ENCODE results near the gene DPP6. TPM values are rescaled to one million over a fixed set of nuclear protein-coding genes. Genes with fewer than 3 reads are reported as not detected.

DPP6 gene
- polyA plus RNA-seq, 1 of the 3 experiments (the other 2 are of a cell fraction): not detected

DNA sequence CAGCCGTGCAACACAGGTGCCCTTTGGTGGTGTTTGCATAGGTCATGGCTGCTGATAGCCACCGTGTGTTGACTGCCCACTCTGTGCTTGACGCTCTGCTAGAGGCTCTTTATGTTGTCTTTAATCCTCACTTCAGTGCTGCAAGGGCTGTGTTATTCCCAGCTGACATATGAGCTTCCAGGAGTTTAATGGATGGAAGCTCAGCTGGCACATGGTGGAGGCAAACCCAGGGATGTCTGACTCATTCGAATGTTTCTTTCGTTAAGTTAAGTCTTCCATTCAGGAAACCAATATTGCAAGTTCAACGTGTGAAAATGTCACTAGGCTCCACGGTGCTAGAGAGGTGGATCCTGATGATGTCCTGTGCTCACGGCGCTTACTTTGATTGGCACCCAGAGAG is 378.4 kb downstream of the DPP6 start (continued):
- TF ChIP-seq, protein P1, sequence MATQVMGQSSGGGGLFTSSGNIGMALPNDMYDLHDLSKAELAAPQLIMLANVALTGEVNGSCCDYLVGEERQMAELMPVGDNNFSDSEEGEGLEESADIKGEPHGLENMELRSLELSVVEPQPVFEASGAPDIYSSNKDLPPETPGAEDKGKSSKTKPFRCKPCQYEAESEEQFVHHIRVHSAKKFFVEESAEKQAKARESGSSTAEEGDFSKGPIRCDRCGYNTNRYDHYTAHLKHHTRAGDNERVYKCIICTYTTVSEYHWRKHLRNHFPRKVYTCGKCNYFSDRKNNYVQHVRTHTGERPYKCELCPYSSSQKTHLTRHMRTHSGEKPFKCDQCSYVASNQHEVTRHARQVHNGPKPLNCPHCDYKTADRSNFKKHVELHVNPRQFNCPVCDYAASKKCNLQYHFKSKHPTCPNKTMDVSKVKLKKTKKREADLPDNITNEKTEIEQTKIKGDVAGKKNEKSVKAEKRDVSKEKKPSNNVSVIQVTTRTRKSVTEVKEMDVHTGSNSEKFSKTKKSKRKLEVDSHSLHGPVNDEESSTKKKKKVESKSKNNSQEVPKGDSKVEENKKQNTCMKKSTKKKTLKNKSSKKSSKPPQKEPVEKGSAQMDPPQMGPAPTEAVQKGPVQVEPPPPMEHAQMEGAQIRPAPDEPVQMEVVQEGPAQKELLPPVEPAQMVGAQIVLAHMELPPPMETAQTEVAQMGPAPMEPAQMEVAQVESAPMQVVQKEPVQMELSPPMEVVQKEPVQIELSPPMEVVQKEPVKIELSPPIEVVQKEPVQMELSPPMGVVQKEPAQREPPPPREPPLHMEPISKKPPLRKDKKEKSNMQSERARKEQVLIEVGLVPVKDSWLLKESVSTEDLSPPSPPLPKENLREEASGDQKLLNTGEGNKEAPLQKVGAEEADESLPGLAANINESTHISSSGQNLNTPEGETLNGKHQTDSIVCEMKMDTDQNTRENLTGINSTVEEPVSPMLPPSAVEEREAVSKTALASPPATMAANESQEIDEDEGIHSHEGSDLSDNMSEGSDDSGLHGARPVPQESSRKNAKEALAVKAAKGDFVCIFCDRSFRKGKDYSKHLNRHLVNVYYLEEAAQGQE (IDR thresholded peaks at IDR 0.05; ENCODE audit: low read depth, low read length): no peak
- no peak for TF ChIP-seq TCF12 (IDR thresholded peaks at IDR 0.05)

DNA sequence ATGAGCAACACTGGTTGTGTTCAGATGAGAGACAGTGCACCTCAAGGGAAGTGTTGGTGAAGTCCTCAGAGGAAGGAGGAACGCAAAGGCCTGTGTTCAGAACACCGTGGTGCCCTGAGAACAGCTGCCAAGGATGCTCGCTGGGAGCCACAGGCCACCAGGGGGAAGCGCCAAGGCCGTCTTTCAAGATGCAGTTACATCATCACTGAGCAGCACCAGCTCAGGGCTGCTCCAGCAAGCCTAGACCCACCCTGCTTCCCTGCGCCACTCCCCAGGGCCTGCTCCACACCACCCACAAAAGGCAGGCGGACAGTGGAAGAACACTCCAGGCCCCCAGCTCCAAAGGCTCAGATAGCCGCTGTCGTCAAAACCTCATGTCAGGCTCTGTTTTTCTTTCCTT is 378.8 kb downstream of the DPP6 start:
- CTCF ChIA-PET: no interaction called here

GRCh38 chr7:154433632-154434598 is 381.7 kb downstream of the DPP6 start:
- Histone ChIP-seq H3K4me1 (ENCODE audit: control insufficient read depth in 1 of 2, insufficient read depth in 2 of 2, low read depth in 1 of 2, low read length in 1 of 2) (no peaks in the 10 kb centered on the region; a peak in 1 of 4 replicates), H3K4me3 (ENCODE audit: low read depth in 2 of 2, low read length in 1 of 2) (no peak overlapping the region), H4K20me1 (ENCODE audit: insufficient read depth) (no peaks in the 10 kb centered on the region), H3K27me3 (ENCODE audit: insufficient read depth) (no peaks in the 10 kb centered on the region), H3K9ac (no peak overlapping the region), H3K4me2 (no peak overlapping the region), H3K36me3 (replicated peaks in 1 of 2; ENCODE audit: control insufficient read depth in 1 of 2, insufficient read depth in 2 of 2, low read length in 1 of 2) (no peaks in the 10 kb centered on the region), H3K27ac (ENCODE audit: low read depth in 2 of 2, low read length in 1 of 2) (no peak overlapping the region), H2AFZ (ENCODE audit: low read depth) (no peak overlapping the region), H3K9me3 (0 out of 2 replicates have a peak, but pooled peaks cover 4% of the 10 kb centered on the region), H3F3A (replicated peaks; ENCODE audit: insufficient read depth) (no peaks in the 10 kb centered on the region), H3K9me2 (no peaks in the 10 kb centered on the region), H3K79me2 (ENCODE audit: insufficient read depth) (no peaks in the 10 kb centered on the region)
- no peak for DNase-seq
- ChIA-PET POLR2A (no interaction called here), CTCF (no interaction called here)
- WGBS (ENCODE audit: low lambda C conversion rate): 39% methylated on average over 11 of the region's 11 CpGs
- no peak for TF ChIP-seq MXI1 (IDR thresholded peaks at IDR 0.05; ENCODE audit: low read depth, low read length)
- no peak for TF ChIP-seq PBX3 (IDR thresholded peaks at IDR 0.05)
- no peak for TF ChIP-seq NRF1 (IDR thresholded peaks at IDR 0.05; ENCODE audit: low read depth, low read length)
- TF ChIP-seq, protein P2, sequence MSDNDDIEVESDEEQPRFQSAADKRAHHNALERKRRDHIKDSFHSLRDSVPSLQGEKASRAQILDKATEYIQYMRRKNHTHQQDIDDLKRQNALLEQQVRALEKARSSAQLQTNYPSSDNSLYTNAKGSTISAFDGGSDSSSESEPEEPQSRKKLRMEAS (IDR thresholded peaks at IDR 0.05; ENCODE audit: low read depth): no peak
- TF ChIP-seq CHD2 (IDR thresholded peaks at IDR 0.05; ENCODE audit: low read length, partially characterized antibody): no peak
- TF ChIP-seq SIN3A (IDR thresholded peaks at IDR 0.05; ENCODE audit: borderline replicate concordance, low read depth, low read length): no peak
- TF ChIP-seq FOSL2 (IDR thresholded peaks at IDR 0.05; ENCODE audit: borderline replicate concordance, low read depth): no peak
- no peak for TF ChIP-seq NFIC (IDR thresholded peaks at IDR 0.05; ENCODE audit: borderline replicate concordance)
- TF ChIP-seq, protein P3, sequence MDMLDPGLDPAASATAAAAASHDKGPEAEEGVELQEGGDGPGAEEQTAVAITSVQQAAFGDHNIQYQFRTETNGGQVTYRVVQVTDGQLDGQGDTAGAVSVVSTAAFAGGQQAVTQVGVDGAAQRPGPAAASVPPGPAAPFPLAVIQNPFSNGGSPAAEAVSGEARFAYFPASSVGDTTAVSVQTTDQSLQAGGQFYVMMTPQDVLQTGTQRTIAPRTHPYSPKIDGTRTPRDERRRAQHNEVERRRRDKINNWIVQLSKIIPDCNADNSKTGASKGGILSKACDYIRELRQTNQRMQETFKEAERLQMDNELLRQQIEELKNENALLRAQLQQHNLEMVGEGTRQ (IDR thresholded peaks at IDR 0.05; ENCODE audit: borderline replicate concordance, low read depth, low read length): no peak
- TF ChIP-seq JUND (IDR thresholded peaks at IDR 0.05): no peak
- TF ChIP-seq IRF3 (IDR thresholded peaks at IDR 0.05; ENCODE audit: low read depth, low read length): no peak
- no peak for TF ChIP-seq EP300 (IDR thresholded peaks at IDR 0.05; ENCODE audit: borderline replicate concordance in 1 of 2, low read depth in 1 of 2, low read length in 1 of 2)

More for the DNA sequence above, 378.8 kb downstream of the DPP6 start:
- Histone ChIP-seq H4K20me1 (ENCODE audit: insufficient read depth) (no peaks in the 10 kb centered on the region), H3K4me3 (ENCODE audit: low read depth in 2 of 2, low read length in 1 of 2) (no peak overlapping the region), H2AFZ (ENCODE audit: low read depth) (no peak overlapping the region), H3F3A (replicated peaks; ENCODE audit: insufficient read depth) (no peaks in the 10 kb centered on the region), H3K4me1 (ENCODE audit: control insufficient read depth in 1 of 2, insufficient read depth in 2 of 2, low read depth in 1 of 2, low read length in 1 of 2) (no peaks in the 10 kb centered on the region; a peak in 1 of 4 replicates), H3K36me3 (replicated peaks in 1 of 2; ENCODE audit: control insufficient read depth in 1 of 2, insufficient read depth in 2 of 2, low read length in 1 of 2) (no peaks in the 10 kb centered on the region), H3K9ac (no peak overlapping the region), H3K4me2 (no peak overlapping the region), H3K27ac (ENCODE audit: low read depth in 2 of 2, low read length in 1 of 2) (no peak overlapping the region), H3K27me3 (ENCODE audit: insufficient read depth) (no peaks in the 10 kb centered on the region), H3K9me3 (peaks cover 4% of the 10 kb centered on the region; the same call in 1 of the 2 replicates), H3K79me2 (ENCODE audit: insufficient read depth) (no peaks in the 10 kb centered on the region), H3K9me2 (no peaks in the 10 kb centered on the region)
- POLR2A ChIA-PET: no interaction called here
- WGBS (ENCODE audit: low lambda C conversion rate): 51% methylated on average over 9 of the region's 9 CpGs
- TF ChIP-seq SIN3A (IDR thresholded peaks at IDR 0.05; ENCODE audit: borderline replicate concordance, low read depth, low read length): no peak
- no peak for TF ChIP-seq FOXM1 (IDR thresholded peaks at IDR 0.05; ENCODE audit: low read depth)
- no peak for DNase-seq
